GM18517 (cell line): Measurements from ENCODE around the gene RNPEPL1.

ENCODE experiments used
- ATAC-seq: cut with Tn5 transposase; IDR thresholded peaks from one replicate; pipeline ENCODE4 v1.9.1; 2021; ENCODE audit warnings: mild to moderate bottlenecking, moderate library complexity; ENCODE audit not compliant: unreplicated experiment

The RNPEPL1 gene

DNA sequence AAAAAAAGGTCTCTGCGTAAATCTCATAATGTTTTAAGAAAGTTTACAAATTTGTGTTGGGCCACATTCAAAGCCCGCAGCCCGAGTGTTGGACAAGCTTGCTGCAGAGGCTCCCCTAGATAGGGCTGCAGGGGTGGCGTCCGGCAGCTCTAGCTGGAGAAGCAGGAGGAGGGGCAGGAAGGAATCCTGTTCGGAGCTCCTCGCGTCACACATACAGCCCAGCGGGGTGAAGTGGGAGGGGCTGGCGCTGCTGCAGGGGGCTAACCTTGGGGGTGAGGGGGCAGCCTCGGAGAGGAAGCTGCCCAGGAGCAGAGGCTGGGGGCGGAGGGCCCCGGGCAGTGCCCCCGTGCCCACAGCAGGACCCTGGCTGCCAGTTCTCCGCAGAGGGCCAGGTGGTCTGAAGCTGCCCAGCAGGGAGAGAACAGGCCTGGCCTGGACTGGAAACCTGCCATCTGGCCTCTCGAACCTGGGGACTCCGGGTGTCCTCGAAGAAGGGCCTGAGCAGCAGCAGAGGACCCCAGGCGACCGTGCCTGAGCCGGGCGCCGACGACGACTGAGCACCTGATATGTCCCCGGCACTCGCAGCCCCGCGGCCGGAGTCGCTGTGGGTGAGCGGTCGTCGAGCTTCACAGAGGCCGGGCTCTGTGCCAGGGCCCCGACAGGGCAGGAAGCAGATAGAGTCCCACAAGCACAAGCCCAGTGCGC, 54.4 kb downstream of the RNPEPL1 start:
- ATAC-seq: no peak

DNA sequence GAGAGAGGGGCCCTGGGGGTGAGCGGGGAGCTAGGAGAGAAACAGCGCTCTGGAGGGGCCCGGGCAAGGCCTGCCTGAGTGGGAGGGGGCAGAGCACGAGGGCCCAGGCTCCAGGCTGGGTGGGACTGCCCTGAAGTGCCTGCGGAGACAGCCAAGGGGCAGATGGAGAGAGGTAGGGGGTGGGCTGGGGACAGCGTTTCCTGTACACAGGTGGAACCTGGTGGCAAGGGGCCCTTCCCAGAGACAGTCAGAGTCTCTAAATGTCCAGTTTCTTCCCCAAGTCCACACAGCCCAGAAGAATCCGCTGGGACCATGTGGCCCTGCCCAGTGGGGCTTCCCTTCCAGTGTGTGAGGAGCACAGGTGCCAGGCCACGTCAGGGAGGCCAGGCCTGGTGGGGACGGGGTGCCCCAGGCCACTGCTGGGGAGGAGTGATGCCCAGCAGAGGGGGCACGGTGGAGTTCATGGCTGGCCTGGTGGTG, 55.3 kb downstream of the RNPEPL1 start:
- ATAC-seq: no peak

- ATAC-seq: no peak
These were observed 56.0 kb downstream of the RNPEPL1 start for GRCh38 chr2:240624011-240624949.

DNA sequence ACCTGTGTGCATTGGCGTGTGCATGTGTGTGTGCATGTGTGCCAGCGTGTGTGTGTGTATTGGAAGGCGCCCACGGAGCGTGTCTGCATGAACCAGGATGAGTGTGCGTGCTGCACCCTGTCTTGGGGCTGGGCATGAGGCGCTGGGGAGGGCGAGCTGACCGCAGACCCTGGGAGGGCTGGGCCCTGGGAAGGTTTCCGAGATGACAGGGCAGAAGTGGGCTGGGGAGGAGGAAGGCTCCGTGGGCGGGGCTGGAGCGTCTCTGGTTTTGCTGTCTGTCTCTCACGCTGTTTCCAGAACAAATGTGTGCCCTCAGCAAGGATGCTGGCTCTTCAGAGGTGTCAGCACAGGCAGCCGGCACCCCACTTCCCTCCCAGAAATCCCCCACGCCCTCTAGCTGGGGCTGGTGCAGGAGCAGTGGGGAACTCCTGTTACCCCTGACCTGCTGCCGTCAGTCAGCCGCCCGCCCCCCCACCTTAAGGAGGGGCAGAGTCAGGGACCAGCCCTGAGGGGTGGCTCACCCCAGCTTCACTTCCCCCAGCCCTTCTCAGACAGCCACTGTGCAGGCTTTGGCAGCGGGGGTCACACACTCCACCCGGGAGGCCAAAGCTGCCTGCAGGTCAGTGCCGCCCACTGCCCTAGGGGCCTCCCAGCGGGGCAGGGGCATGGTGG, 56.8 kb downstream of the RNPEPL1 start, which contains the start of gene GPR35:
TSS of gene GPR35 (plus strand) at position 531 of the 672 bp plus-strand sequence. CDS start 4,473 bp downstream, outside the sequence.
- ATAC-seq: no peak

DNA sequence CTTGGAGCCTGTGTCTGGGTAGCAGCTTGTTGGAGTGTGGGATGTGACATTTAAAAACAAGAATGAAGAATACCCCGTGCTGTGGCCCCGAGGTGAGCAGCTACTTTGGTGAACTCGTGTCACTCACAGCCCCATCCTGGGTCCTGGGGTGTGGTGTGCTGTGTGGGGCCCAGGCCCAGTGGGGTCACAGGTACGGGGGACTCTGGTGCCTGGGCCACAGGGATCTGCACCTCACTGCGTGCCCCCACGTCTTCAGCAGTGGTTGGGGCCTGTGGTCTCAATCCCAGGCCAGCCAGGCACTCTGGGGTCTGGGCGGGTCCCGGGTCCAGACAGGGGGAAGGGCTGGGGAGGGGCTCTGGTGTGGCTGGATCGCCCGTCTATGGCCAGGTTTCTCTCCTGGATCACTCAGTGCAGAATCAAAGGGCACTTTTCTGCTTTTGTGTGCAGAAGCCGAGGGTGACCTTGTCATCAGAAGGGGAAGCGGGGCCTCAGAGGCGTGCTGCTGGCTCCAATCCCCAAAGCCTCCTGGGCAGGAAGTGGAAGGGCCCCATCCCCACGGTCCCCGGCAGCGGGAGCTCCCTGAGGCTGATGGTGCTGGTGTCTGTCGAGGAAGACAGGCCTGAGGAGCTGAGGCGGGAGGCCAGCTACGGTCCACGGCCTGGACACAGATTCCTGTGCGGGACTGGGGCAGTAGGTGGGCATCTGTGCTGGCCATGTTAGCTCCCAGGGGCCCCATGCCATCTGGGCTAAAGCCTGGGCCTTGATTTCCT, 58.4 kb downstream of the RNPEPL1 start:
- ATAC-seq: no peak

DNA sequence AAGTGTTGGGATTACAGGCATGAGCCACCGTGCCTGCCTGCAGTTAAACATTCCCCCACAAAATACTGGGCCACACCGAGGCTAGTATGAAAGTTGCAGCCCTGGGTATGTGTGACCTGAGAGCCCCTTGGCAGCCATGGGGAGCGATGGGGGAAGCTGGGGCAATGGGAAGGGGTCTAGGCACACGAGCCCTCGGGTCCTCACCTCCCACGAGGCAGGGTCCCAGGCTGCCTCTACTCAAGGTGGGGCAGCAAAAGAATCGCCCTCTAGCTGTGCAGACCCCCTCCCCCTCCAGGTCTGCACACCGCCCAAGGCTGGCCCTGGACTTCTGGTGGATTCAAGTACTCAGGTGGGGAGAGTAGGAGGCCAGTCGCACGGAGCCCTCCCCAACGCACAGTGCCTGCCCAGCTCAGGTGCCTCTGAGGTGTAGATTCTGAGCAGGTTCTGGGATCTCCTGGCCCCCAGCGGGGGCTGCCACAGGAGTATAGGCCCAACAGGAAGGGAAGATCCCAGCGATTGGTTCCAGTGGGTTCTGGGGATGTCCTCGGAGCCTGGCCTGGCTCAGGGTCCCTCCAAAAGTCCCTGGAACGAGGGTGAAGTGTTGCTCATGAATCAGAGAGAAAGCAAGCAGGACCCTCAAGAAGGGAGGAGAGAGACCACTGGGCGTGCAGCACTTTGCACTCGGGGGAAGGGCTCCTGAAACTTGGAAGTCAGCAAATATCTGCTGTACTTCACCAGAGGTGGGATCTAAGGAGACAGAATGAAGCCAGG, 59.6 kb downstream of the RNPEPL1 start:
- ATAC-seq: no peak

DNA sequence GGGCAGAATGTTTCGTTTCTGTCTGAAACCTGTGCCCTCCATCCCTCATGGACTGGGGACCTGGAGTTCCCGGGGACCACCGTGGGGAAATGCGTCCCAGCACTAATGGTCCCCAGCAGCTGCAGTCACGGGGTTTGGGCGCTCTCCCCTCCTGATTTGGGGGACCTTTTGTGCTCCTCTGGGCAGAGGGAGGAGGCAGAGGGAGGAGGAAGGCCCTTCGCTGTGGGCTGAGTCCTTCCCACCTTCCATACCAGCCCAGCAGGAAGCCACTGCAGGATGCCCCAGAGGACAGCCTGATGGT, 60.2 kb downstream of the RNPEPL1 start:
- ATAC-seq: no peak

DNA sequence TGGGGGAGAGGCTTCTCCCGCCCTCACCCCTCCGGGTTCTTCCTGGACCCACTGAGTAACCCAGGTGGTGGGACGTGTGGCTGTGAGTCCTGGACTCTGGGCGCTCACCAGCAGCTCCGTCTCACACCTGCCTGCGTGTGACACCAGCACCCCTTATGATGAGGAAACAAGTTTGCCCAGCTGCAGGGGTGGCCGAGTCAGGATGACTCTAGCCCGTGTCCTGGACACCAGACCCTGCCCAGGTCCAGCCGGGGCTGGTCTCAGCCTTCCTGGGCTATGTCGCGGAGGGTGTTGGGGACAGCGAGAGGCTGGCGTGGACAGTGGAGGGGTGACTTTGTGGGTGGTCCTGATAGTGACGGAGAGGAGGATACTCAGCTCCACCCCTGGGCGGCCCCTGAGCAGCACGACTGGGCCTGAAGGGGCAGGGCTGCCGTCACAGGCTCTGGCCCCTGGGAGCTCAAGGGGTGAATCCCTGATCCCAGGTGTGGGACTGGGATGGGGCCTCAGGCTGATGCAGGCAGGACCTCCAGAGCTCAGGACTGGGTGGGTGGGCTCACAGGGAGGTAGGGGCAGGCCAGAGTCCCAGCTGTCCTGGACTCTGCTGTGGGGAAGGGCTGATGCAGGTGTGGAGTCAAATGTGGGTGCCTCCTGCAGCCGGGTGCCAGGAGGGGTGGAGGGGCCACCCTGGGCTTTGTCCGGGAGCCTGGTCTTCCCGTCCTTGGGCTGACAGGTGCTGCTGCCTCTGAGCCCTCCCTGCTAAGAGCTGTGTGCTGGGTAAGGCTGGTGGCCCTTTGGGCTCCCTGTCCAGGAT, 60.7 kb downstream of the RNPEPL1 start:
- ATAC-seq: no peak

DNA sequence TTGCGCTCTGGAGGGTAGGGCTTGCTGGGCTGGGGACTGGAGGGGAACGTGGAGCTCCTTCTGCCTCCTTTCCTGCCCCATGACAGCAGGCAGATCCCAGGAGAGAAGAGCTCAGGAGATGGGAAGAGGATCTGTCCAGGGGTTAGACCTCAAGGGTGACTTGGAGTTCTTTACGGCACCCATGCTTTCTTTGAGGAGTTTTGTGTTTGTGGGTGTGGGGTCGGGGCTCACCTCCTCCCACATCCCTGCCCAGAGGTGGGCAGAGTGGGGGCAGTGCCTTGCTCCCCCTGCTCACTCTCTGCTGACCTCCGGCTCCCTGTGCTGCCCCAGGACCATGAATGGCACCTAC, 61.3 kb downstream of the RNPEPL1 start:
- ATAC-seq: no peak

DNA sequence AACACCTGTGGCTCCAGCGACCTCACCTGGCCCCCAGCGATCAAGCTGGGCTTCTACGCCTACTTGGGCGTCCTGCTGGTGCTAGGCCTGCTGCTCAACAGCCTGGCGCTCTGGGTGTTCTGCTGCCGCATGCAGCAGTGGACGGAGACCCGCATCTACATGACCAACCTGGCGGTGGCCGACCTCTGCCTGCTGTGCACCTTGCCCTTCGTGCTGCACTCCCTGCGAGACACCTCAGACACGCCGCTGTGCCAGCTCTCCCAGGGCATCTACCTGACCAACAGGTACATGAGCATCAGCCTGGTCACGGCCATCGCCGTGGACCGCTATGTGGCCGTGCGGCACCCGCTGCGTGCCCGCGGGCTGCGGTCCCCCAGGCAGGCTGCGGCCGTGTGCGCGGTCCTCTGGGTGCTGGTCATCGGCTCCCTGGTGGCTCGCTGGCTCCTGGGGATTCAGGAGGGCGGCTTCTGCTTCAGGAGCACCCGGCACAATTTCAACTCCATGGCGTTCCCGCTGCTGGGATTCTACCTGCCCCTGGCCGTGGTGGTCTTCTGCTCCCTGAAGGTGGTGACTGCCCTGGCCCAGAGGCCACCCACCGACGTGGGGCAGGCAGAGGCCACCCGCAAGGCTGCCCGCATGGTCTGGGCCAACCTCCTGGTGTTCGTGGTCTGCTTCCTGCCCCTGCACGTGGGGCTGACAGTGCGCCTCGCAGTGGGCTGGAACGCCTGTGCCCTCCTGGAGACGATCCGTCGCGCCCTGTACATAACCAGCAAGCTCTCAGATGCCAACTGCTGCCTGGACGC, 61.9 kb downstream of the RNPEPL1 start:
- ATAC-seq: no peak
